ENCODE data around the gene WDR54. TPM values are rescaled to one million over a fixed set of nuclear protein-coding genes. Genes with fewer than 3 reads are reported as not detected.
"Not testable (repeated sequence)": the region's sequence is repeated elsewhere in the genome, so short reads cannot be mapped to it uniquely, and the experiment has no call there.

WDR54 gene
- total RNA-seq, 1 donor from 2014 or later: 11.2 TPM

DNA sequence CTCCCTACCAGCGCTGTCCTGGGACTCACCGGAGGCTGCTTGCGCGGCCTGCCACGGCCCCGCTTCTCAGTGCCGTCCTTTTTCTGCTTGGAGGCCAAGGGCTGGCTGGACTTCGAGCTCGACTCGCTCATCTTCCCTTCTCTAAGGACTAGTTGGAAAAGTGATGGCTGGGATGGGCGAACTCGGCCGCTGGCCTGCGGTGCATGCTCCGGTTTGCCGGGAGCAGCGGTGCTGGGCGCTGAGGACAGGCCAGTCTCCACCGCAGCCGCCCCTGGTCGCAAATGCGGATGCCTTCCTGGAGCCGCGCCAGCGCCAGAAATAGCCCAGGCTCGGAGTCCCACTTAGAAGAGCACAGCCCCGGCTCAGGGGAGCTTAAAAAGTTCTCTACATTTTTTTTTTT is 3.2 kb upstream of the WDR54 start:
- peaks cover 3% of the 10 kb centered on the region for H3K27me3 Mint-ChIP-seq (ENCODE audit: low read depth)
- no peak for DNase-seq (ENCODE audit: low spot score)
- no peaks in the 10 kb centered on the region for H3K36me3 Mint-ChIP-seq (ENCODE audit: low read depth)
- no peaks in the 10 kb centered on the region for H3K9me3 Mint-ChIP-seq (ENCODE audit: low read depth)
- no peak overlapping the region for H3K27ac Mint-ChIP-seq (ENCODE audit: unreplicated experiment)
- peaks cover 12% of the 10 kb centered on the region for H3K4me1 Mint-ChIP-seq (ENCODE audit: low read depth)
- no peak overlapping the region for H3K4me3 Mint-ChIP-seq (ENCODE audit: unreplicated experiment)
- TF ChIP-seq, protein P1, sequence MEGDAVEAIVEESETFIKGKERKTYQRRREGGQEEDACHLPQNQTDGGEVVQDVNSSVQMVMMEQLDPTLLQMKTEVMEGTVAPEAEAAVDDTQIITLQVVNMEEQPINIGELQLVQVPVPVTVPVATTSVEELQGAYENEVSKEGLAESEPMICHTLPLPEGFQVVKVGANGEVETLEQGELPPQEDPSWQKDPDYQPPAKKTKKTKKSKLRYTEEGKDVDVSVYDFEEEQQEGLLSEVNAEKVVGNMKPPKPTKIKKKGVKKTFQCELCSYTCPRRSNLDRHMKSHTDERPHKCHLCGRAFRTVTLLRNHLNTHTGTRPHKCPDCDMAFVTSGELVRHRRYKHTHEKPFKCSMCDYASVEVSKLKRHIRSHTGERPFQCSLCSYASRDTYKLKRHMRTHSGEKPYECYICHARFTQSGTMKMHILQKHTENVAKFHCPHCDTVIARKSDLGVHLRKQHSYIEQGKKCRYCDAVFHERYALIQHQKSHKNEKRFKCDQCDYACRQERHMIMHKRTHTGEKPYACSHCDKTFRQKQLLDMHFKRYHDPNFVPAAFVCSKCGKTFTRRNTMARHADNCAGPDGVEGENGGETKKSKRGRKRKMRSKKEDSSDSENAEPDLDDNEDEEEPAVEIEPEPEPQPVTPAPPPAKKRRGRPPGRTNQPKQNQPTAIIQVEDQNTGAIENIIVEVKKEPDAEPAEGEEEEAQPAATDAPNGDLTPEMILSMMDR (IDR thresholded peaks at IDR 0.05): no peak

DNA sequence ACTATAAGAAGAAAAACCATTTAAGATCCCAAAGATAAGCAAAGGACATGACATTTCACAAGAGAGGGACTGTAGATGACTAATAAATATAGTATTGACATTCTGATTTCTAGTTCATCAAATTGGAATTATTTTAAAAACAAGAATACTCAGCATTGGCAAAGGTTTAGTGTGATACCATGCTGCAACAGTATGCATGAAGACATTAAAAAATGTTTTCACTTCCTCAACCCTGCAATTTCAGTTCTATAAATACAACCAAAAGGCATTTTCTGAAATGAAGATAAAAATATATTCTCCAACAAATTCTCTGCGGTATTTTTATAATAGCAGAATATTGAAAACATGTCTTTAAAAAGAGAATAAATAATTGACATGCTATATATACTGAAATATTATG is 2.2 kb upstream of the WDR54 start:
- TF ChIP-seq, protein P1 (IDR thresholded peaks at IDR 0.05): no peak
- H3K27me3 Mint-ChIP-seq (ENCODE audit: low read depth): peaks cover 3% of the 10 kb centered on the region
- H3K4me3 Mint-ChIP-seq (ENCODE audit: unreplicated experiment): no peak overlapping the region
- H3K36me3 Mint-ChIP-seq (ENCODE audit: low read depth): no peaks in the 10 kb centered on the region
- no peak for DNase-seq (ENCODE audit: low spot score)
- H3K4me1 Mint-ChIP-seq (ENCODE audit: low read depth): peaks cover 12% of the 10 kb centered on the region
- no peak overlapping the region for H3K27ac Mint-ChIP-seq (ENCODE audit: unreplicated experiment)
- H3K9me3 Mint-ChIP-seq (ENCODE audit: low read depth): no peaks in the 10 kb centered on the region

DNA sequence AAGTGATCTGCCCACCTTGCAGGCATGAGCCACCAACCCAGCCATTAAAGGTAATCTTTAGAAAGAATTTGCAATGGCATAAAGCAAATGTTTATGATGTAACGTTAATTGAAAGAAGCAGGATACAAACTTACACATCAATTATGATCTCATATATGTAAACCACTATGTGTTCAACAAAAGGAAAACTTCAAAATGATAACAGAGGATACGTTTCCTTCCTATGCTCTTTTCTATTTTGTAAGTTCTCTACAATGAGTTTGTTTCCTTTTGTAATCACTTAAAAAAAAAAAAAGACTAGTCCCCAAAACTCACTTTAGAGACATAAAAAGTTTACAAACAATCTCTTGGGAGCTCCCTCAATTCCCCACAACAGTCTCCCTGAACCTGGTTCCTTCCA is 1.5 kb upstream of the WDR54 start:
- peaks cover 3% of the 10 kb centered on the region for H3K27me3 Mint-ChIP-seq (ENCODE audit: low read depth)
- no peak overlapping the region for H3K27ac Mint-ChIP-seq (ENCODE audit: unreplicated experiment)
- H3K36me3 Mint-ChIP-seq (ENCODE audit: low read depth): no peaks in the 10 kb centered on the region
- H3K4me1 Mint-ChIP-seq (ENCODE audit: low read depth): peaks cover 12% of the 10 kb centered on the region
- no peaks in the 10 kb centered on the region for H3K9me3 Mint-ChIP-seq (ENCODE audit: low read depth)
- no peak for DNase-seq (ENCODE audit: low spot score)
- H3K4me3 Mint-ChIP-seq (ENCODE audit: unreplicated experiment): no peak overlapping the region
- TF ChIP-seq, protein P1 (IDR thresholded peaks at IDR 0.05): no peak

DNA sequence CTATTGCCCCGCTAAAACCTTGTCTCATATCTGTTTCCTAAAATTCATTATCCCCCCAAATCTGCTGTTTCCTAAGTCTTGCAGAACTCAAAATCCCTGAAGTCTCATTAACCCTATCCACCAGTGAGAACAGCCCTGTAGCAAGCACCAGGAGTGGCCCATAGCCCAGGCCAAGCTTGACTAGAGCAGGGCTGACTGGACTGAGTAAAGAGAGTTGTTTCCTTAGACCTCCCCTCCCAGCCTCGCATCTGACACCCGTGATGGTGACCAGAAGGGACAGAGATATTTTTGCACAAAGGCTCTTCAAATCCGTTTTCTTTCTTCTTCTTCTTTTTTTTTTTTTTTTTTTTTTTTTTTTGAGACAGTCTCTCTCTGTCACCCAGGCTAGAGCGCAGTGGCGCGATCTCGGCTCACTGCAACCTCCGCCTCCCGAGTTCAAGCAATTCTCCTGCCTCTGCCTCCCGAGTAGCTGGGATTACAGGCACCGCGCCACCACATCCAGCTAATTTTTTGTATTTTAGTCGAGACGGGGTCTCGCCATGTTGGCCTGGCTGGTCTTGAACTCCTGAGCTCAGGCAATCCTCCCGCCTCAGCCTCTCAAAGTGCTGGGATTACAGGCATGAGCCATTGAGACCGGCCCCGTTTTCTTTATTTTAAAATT is 957 bp upstream of the WDR54 start:
- not testable (repeated sequence) for DNase-seq (ENCODE audit: low spot score)

DNA sequence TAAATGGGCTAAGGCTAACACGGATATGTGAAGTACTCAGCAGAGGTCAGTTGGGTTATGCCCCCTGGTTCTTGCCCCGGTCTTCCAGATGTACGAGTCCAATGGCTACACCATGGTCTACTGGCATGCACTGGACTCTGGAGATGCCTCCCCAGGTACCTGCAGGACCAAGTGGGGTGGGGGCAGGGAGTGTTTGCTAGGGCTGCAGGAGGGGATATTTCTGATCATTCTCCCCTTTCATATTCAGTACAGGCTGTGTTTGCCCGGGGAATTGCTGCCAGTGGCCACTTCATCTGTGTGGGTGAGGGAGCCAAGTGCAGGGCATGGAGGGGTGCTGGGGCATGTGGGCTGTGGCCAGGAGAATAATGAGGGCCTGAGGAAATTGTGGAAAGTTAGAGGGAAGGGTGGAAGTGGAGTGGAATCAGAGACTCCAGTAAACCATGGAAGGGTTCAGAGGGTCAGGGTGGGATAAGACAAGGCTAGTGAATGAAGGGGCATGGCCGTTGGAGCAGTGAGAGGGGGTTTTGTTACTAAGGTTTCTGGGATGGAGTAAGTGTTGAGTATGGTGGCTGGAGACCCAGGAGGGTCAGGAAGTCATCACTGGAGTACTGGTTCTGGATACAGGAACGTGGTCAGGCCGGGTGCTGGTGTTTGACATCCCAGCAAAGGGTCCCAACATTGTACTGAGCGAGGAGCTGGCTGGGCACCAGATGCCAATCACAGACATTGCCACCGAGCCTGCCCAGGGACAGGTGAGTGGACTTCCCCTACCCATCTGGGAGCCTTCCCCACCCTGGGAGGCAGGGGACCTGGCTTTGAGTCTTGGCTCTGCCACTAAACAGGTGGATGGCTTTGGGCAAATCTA is 1.9 kb downstream of the WDR54 start:
- DNase-seq (ENCODE audit: low spot score): no peak
- Mint-ChIP-seq H3K27ac (ENCODE audit: unreplicated experiment) (no peak overlapping the region), H3K4me3 (ENCODE audit: unreplicated experiment) (no peak overlapping the region), H3K27me3 (ENCODE audit: low read depth) (no peaks in the 10 kb centered on the region), H3K4me1 (ENCODE audit: low read depth) (peaks cover 12% of the 10 kb centered on the region), H3K36me3 (ENCODE audit: low read depth) (peaks cover 17% of the 10 kb centered on the region), H3K9me3 (ENCODE audit: low read depth) (no peaks in the 10 kb centered on the region)
- TF ChIP-seq, protein P1 (IDR thresholded peaks at IDR 0.05): no peak

More for the DNA sequence above, 957 bp upstream of the WDR54 start:
- H3K36me3 Mint-ChIP-seq (ENCODE audit: low read depth); H3K9me3 Mint-ChIP-seq (ENCODE audit: low read depth); H3K27me3 Mint-ChIP-seq (ENCODE audit: low read depth); H3K27ac Mint-ChIP-seq (ENCODE audit: unreplicated experiment): not testable (repeated sequence)
- Mint-ChIP-seq H3K4me1 (ENCODE audit: low read depth) (peaks cover 12% of the 10 kb centered on the region), H3K4me3 (ENCODE audit: unreplicated experiment) (peak overlapping the region; percentile 94)
